ENCODE measurements around the gene DPF1. TPM values are rescaled to one million over a fixed set of nuclear protein-coding genes. Genes with fewer than 3 reads are reported as not detected.

The DPF1 gene
- total RNA-seq, 2 donors from 2014 or later: 0.65 to 0.99 TPM

DNA sequence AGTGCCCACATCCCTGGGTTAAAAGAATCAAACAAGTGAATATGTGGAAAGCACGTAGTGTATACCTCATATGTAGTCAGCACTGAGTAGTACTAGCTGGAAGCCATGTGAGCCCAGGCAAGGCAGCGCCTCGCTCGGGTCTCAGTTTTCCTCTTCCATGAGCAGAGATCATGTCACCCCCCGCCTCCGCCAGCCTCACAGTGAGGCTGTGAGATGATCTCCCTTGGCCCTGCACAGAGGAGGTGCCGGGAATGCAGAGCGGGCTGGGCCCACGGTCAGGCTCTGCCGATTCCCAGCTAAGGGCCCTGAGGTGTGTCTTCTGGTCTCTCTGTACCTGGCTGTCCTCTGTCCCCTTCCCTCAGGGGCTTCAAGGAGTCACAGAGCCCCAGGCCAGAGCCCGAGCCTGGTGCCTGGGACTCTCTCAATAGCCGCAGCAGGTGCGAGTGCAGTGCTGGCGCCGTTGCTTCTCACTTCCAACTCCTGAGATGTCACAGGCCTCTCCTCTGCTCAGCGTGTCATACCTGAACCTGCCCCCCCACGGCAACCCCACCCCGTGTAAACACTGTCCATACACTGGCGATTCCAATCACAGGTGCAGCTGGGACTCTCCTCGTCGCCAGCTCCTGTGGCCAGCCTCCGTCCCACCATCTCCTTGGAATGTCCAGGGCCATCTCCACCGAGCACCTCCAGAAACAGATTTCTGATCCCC, 26.9 kb downstream of the DPF1 start:
- no peak for ATAC-seq (replicated peaks in 1 of 2)
- H3K4me1 Mint-ChIP-seq (ENCODE audit: low read depth): no peaks in the 10 kb centered on the region
- no peaks in the 10 kb centered on the region for H3K9me3 Mint-ChIP-seq
- no peaks in the 10 kb centered on the region for H3K27me3 Mint-ChIP-seq (ENCODE audit: low read depth)
- no peak overlapping the region for H3K27ac Mint-ChIP-seq
- DNase-seq: no peak
- no peak overlapping the region for H3K4me3 Mint-ChIP-seq
- peaks cover 2 to 7% of the 10 kb centered on the region in 2 donors for H3K36me3 Mint-ChIP-seq (ENCODE audit: insufficient read depth in 2 of 2)

DNA sequence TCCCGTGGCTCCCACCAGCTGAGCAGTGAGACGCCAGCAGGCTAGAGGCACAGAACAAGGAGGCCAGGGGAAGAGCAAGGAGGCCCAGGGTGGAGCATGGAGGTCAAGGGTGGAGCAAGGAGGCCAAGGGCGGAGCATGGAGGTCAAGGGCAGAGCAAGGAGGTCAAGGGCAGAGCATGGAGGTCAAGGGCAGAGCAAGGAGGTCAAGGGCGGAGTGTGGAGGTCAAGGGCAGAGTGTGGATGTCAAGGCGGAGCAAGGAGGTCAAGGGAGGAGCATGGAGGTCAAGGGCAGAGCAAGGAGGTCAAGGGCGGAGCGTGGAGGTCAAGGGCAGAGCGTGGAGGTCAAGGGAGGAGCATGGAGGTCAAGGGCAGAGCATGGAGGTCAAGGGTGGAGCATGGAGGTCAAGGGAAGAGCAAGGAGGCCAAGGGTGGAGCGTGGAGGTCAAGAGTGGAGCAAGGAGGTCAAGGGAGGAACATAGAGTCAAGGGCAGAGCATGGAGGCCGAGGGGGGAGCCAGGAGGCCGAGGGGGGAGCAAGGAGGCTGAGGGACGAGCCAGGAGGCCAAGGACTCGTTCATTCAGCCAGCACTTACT, 27.7 kb downstream of the DPF1 start:
- H3K4me3 Mint-ChIP-seq: no peak overlapping the region
- H3K27ac Mint-ChIP-seq: no peak overlapping the region
- H3K36me3 Mint-ChIP-seq (ENCODE audit: insufficient read depth in 2 of 2): peaks cover 2 to 7% of the 10 kb centered on the region in 2 donors
- ATAC-seq (replicated peaks in 1 of 2) (no peak), DNase-seq (no peak)
- H3K9me3 Mint-ChIP-seq: no peaks in the 10 kb centered on the region
- H3K4me1 Mint-ChIP-seq (ENCODE audit: low read depth): no peaks in the 10 kb centered on the region
- H3K27me3 Mint-ChIP-seq (ENCODE audit: low read depth): no peaks in the 10 kb centered on the region

DNA sequence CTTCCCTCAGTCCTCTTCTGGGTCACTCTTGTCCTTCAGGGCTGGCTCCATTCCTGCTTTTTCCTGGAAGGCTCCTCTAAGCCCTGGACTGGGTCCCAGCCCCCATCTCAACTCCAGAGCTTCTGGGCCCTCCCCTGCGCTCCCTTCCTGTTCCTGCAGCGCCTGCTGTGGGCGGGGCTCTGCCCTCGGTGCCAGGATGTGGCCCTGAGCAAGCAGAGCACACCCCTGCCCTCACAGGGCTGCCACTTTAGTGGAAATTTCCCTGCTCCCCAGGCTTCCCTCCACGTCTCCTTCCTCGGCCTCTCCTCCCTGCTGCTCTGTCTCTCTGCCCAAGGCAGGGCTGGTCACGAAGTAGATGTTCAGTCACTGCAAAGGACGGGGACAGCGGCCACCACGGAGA, 28.8 kb downstream of the DPF1 start:
- Mint-ChIP-seq H3K27me3 (ENCODE audit: low read depth) (no peaks in the 10 kb centered on the region), H3K4me3 (no peak overlapping the region), H3K4me1 (ENCODE audit: low read depth) (peaks cover 3% of the 10 kb centered on the region), H3K9me3 (no peaks in the 10 kb centered on the region), H3K36me3 (ENCODE audit: insufficient read depth in 2 of 2) (peaks cover 2 to 7% of the 10 kb centered on the region in 2 donors), H3K27ac (no peak overlapping the region)
- DNase-seq: no peak
- no peak for ATAC-seq (replicated peaks in 1 of 2)

DNA sequence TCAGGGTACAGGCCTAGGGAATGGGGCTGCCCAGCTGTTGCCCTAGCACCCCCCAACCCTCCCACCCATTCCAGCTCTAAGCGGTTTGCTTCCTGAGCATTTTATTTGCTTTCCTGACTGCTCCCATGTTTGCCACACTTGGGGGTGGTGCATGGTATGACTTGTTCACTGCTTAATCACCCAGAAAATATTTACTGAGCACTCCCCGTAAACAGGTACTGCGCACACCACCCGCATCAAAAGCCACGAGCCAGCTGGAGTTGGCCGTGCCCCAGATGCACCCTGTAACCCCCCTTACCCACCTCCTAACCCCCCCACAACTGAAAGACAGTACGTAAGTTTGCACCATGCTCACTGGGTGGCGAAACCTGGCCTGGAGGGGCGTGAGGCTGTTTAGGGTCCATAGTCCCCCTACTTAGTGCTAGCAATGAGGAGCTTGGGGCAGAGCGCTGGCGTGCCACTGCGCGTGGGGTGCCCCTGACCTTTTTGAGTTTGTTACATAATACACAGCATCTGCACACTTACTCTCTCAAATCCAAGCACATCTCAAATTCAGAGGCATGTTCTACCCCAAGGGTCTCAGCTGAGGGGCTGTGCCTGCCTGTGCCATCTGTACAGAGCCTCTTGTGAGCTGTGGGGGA, 29.8 kb downstream of the DPF1 start:
- Mint-ChIP-seq H3K27ac (no peak overlapping the region), H3K9me3 (no peaks in the 10 kb centered on the region), H3K4me1 (ENCODE audit: low read depth) (peaks cover 9% of the 10 kb centered on the region), H3K36me3 (ENCODE audit: insufficient read depth in 2 of 2) (peaks cover 2 to 7% of the 10 kb centered on the region in 2 donors), H3K27me3 (ENCODE audit: low read depth) (no peaks in the 10 kb centered on the region), H3K4me3 (no peak overlapping the region)
- ATAC-seq (replicated peaks in 1 of 2) (no peak), DNase-seq (no peak)

DNA sequence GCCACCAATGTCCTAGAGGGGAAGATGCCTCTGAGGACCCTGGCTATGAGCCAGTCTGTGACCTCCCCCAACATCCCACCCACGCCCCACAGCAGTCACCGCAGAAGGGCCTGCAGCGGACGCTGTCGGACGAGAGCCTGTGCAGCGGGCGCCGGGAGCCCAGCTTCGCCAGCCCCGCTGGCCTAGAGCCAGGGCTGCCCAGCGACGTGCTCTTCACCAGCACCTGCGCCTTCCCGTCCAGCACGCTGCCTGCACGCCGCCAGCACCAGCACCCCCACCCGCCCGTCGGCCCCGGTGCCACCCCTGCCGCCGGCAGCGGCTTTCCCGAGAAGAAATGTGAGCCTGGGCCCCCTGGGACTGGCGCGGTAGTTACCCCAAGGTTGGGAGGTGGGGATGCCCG, 30.6 kb downstream of the DPF1 start:
- Mint-ChIP-seq H3K27me3 (ENCODE audit: low read depth) (no peaks in the 10 kb centered on the region), H3K9me3 (no peaks in the 10 kb centered on the region), H3K4me3 (no peak overlapping the region), H3K4me1 (ENCODE audit: low read depth) (peaks cover 9% of the 10 kb centered on the region), H3K27ac (no peak overlapping the region), H3K36me3 (ENCODE audit: insufficient read depth in 2 of 2) (peaks cover 2 to 7% of the 10 kb centered on the region in 2 donors)
- ATAC-seq (replicated peaks in 1 of 2) (no peak), DNase-seq (no peak)

DNA sequence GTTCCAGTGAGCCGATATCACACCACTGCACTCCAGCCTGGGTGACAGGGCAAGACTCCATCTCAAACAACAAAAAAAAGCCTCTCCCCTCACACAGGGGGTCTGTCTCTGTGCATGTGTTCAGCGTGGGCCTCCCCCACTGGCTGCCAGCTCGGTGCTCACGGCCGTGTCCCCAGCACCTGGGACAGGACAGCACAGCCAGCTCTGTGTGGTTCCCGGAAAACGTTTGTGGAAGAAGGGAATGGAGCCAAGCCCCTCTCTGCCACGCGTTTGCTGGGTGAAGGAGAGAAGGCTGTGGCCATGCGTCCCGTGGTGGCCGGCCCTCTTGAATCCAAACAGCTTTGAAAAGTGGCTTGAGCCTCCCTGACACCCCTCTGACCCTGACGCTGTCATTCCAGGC, 32.3 kb downstream of the DPF1 start:
- Mint-ChIP-seq H3K36me3 (ENCODE audit: insufficient read depth in 2 of 2) (peaks cover 2 to 7% of the 10 kb centered on the region in 2 donors), H3K4me3 (no peak overlapping the region), H3K9me3 (no peaks in the 10 kb centered on the region)

DNA sequence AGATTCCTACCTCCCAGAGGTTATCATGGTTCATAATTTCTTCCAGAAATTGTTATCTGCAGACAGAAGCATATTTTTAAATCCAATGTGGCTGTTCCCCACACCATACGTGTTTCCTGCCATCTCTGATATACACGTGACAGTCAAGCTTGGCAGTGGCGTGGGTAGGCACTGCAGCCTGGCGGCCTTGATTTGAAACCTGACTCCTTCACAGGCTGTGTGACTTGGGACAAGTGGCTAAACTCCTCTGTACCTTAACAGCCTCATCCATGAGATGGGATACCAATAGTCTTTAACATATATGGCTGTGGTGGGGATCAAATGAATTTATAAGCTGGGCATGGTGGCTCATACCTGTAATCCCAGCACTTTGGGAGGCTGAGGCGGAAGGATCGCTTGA, 33.2 kb downstream of the DPF1 start:
- ATAC-seq (replicated peaks in 1 of 2): no peak
- H3K4me1 Mint-ChIP-seq (ENCODE audit: low read depth): peaks cover 9% of the 10 kb centered on the region

More for the DNA sequence above, 32.3 kb downstream of the DPF1 start:
- ATAC-seq (replicated peaks in 1 of 2) (no peak), DNase-seq (no peak)
- H3K27ac Mint-ChIP-seq: no peak overlapping the region
- H3K4me1 Mint-ChIP-seq (ENCODE audit: low read depth): peaks cover 9% of the 10 kb centered on the region
- H3K27me3 Mint-ChIP-seq (ENCODE audit: low read depth): no peaks in the 10 kb centered on the region

DNA sequence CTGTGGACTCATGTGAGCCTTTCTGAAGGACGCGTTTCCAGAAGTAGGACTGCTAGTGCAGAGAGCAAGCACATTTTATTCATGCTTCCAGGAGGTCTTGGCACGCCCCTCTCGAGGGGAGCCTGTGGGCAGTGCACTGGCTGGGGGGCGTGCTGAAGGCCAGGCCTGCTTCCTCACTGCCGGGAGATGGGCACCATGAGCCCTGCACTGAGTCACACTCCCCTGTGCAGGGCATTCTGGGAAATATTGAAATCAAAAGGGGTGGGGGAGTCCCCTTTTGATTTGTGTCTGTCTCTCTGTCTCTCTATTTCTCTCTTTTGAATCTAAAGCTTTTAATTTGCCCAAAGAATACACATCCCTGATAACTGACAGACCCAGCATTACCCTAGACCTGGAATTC, 34.0 kb downstream of the DPF1 start:
- Mint-ChIP-seq H3K4me3 (no peak overlapping the region), H3K27me3 (ENCODE audit: low read depth) (no peaks in the 10 kb centered on the region), H3K27ac (no peak overlapping the region), H3K4me1 (ENCODE audit: low read depth) (peaks cover 9% of the 10 kb centered on the region), H3K36me3 (ENCODE audit: insufficient read depth in 2 of 2) (no peaks in the 10 kb centered on the region), H3K9me3 (no peaks in the 10 kb centered on the region)
- DNase-seq (peak in 1 of 2 donors; percentile 16), ATAC-seq (replicated peaks in 1 of 2) (peak; percentile 62 to 71)

More for the DNA sequence above, 33.2 kb downstream of the DPF1 start:
- H3K36me3 Mint-ChIP-seq (ENCODE audit: insufficient read depth in 2 of 2): peaks cover 2 to 4% of the 10 kb centered on the region in 2 donors
- H3K27ac Mint-ChIP-seq: no peak overlapping the region
- no peaks in the 10 kb centered on the region for H3K27me3 Mint-ChIP-seq (ENCODE audit: low read depth)
- no peak for DNase-seq
- no peaks in the 10 kb centered on the region for H3K9me3 Mint-ChIP-seq
- H3K4me3 Mint-ChIP-seq: no peak overlapping the region

DNA sequence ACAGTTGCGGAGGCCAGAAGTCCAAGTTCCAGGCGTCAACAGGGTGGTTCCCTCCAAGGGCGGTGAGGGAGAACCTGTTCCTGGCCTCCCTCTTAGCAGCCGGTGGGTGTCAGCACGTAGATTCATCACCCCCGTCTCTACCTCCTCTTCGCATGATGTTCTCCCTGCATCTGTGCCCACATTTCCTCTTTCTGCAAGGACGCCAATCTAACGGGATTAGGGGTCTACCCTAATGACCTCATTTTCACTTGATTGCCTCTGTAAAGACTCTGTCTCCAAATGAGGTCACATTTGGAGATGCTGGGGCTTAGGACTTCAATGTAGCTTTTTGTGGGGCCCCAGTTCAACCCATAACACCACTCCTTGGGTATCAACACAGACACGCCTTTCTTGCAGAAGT, 38.5 kb downstream of the DPF1 start:
- peaks cover 4% of the 10 kb centered on the region in 2 donors for H3K9me3 Mint-ChIP-seq
- no peak overlapping the region for H3K4me3 Mint-ChIP-seq
- H3K27ac Mint-ChIP-seq: no peak overlapping the region
- no peak for DNase-seq
- no peaks in the 10 kb centered on the region for H3K27me3 Mint-ChIP-seq (ENCODE audit: low read depth)
- H3K36me3 Mint-ChIP-seq (ENCODE audit: insufficient read depth in 2 of 2): peaks cover 4 to 5% of the 10 kb centered on the region in 2 donors
- no peak for ATAC-seq (replicated peaks in 1 of 2)
- H3K4me1 Mint-ChIP-seq (ENCODE audit: low read depth): peaks cover 9% of the 10 kb centered on the region

DNA sequence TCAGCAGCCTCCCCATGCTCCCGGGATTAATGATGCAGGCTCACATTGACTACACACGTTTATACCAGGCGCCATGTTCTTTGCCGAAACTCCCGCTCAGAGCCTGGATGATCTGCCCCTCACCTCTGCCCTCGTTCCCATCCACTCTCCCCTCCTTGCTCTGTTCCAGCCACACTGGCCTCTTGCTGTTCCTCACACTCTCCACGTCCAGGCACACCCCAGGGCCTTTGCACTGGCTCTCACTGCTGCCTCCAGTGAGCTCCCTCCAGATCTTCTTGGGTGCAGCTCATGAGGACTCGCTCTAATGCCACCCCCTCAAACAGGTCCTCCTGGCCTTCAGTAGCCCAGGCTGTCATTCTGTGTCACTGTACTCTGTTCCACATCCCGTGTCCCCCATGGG, 39.2 kb downstream of the DPF1 start:
- no peak overlapping the region for H3K4me3 Mint-ChIP-seq
- H3K4me1 Mint-ChIP-seq (ENCODE audit: low read depth): peaks cover 2% of the 10 kb centered on the region
- peaks cover 4% of the 10 kb centered on the region in 2 donors for H3K9me3 Mint-ChIP-seq
- no peaks in the 10 kb centered on the region for H3K27me3 Mint-ChIP-seq (ENCODE audit: low read depth)
- DNase-seq: no peak
- ATAC-seq (replicated peaks in 1 of 2): no peak
- peaks cover 4 to 5% of the 10 kb centered on the region in 2 donors for H3K36me3 Mint-ChIP-seq (ENCODE audit: insufficient read depth in 2 of 2)
- H3K27ac Mint-ChIP-seq: no peak overlapping the region

DNA sequence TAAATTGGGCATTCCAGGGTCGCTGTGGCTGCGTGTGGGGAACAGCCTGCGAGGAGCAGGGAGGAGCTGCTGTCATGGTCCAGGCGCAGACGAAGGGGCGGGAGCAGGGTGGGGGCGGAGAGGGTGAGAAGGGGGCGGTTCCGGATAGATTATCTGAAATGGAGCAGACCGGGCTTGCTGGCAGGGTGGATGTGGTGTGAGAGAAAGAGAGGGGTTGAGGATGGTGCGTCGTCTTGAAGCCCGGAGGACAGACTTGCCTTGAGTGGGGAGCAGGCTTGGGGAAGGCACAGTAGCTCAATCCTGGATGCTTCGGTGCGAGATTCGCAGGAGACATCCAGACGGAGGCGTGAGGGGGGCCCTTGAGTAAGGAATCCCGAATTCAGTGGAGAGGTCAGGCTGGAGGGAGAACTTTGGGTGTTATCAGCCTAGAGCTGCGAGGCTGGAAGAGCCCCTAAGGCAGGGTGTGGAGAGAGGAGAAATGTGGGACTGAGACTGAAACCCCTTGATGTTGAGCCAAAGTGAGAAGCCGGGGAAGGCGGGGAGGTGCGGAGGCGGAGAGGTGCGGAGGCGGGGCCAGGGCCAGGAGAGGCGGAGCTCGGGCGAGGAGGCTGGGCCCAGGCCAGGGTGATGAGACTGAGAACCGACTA, 40.6 kb downstream of the DPF1 start:
- Mint-ChIP-seq H3K27ac (no peak overlapping the region), H3K27me3 (ENCODE audit: low read depth) (no peaks in the 10 kb centered on the region), H3K4me3 (no peak overlapping the region), H3K36me3 (ENCODE audit: insufficient read depth in 2 of 2) (peaks cover 6 to 8% of the 10 kb centered on the region in 2 donors), H3K4me1 (ENCODE audit: low read depth) (no peaks in the 10 kb centered on the region), H3K9me3 (peaks cover 4 to 8% of the 10 kb centered on the region in 2 donors)
- DNase-seq: no peak
- no peak for ATAC-seq (replicated peaks in 1 of 2)

DNA sequence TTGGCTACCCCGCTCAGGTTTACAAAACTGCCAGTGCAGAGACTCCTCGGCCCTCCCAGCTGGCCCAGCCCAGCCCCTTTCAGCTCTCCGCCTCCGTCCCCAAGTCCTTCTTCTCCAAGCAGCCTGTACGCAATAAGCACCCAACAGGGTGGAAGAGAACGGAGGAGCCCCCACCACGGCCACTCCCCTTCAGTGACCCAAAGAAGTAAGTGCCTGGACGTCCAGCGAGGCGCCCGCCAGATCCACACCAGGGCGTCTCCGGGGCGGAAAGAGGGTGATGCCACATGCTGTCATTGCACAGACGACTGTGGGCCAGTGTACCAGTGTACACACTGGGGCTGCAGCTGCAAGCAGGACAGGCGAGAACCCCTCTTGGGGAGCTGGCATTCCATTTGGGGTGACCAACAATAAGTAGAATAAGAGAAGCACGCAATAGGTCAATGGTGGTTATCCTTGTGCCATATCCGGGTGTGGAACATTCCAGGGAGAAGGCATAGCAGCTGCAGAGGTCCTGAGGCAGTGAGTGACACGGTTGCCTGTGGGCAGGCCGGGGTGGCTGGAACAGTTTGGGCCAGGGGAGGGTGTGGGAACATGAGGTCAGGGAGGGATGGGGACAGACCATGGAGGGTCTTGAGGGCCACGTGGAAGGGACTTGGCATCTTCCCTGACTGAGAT, 41.3 kb downstream of the DPF1 start:
- H3K9me3 Mint-ChIP-seq: peaks cover 4 to 8% of the 10 kb centered on the region in 2 donors
- no peaks in the 10 kb centered on the region for H3K4me1 Mint-ChIP-seq (ENCODE audit: low read depth)
- no peak for ATAC-seq (replicated peaks in 1 of 2)
- DNase-seq: no peak
- H3K4me3 Mint-ChIP-seq: no peak overlapping the region
- no peak overlapping the region for H3K27ac Mint-ChIP-seq
- H3K27me3 Mint-ChIP-seq (ENCODE audit: low read depth): no peaks in the 10 kb centered on the region
- peaks cover 6 to 8% of the 10 kb centered on the region in 2 donors for H3K36me3 Mint-ChIP-seq (ENCODE audit: insufficient read depth in 2 of 2)

DNA sequence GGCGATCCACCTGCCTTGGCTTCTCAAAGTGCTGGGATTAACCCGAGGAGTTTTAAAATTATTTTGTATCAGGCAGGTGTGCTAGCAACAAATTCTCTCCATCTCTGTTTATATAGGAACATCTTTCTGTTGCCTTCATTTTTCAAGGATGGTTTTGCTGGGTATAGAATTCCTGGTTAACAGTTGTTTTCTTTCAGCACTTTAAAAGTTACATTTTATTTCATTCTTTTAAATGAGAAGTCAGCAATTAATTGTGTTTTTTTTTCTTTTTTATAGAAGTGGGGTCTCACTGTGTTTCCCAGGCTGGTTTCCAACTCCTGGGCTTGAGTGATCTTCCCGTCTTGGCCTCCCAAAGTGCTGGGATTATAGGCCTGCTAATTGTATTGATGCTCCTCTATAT, 44.0 kb downstream of the DPF1 start:
- Mint-ChIP-seq H3K4me3 (no peak overlapping the region), H3K36me3 (ENCODE audit: insufficient read depth in 2 of 2) (peaks cover 6 to 8% of the 10 kb centered on the region in 2 donors), H3K27me3 (ENCODE audit: low read depth) (no peaks in the 10 kb centered on the region), H3K4me1 (ENCODE audit: low read depth) (no peaks in the 10 kb centered on the region), H3K27ac (no peak overlapping the region), H3K9me3 (peaks cover 4 to 8% of the 10 kb centered on the region in 2 donors)
- DNase-seq (no peak), ATAC-seq (replicated peaks in 1 of 2) (no peak)
